HCT116 (cell line): ENCODE results near the gene MCL1. TPM values are rescaled to one million over a fixed set of nuclear protein-coding genes. Genes with fewer than 3 reads are reported as not detected.

Experiments
- ATAC-seq: fragments of 200-7000 bp; cut with Tn5 transposase; 2 replicates; pipeline ENCODE4 v1.9.1; 2020; ENCODE audit warnings: mild to moderate bottlenecking, moderate library complexity
- BruUV-seq: library from RNA; stranded (reverse); fragments of 400-500 nt; replicated peaks from 2 replicates; lab custom pipeline; 2021; lab: Mats Ljungman, UMichigan
- CTCF ChIA-PET: fragments of 300-600 bp; sonication (Branson Sonifier 250); formaldehyde crosslinking; loops from one replicate; lab custom pipeline; 2021; ENCODE audit warnings: antibody characterized with exemption; lab: Charles Lee
- POLR2A ChIA-PET: fragments of 300-600, 350-600 bp; sonication (Branson Sonifier 250); formaldehyde crosslinking; loops from one replicate; lab custom pipeline; 2021; ENCODE audit warnings: antibody characterized with exemption; lab: Charles Lee
- RAD21 ChIA-PET, 2 experiments: fragments of 300-600 bp; sonication (Branson Sonifier 250); formaldehyde crosslinking; loops; one replicate each; lab custom pipeline; 2023; ENCODE audit warnings: low total read pairs in 2 of 2; ENCODE audit not compliant: uncharacterized antibody in 2 of 2, unreplicated experiment in 2 of 2, low non-redundant PET in 1 of 2; lab: Charles Lee
- DNase-seq: peaks from one replicate; pipeline ENCODE4 v3.0.0-alpha.2; 2010; ENCODE audit warnings: low read depth, low spot score
- H2AFZ ChIP-seq: fragments of 200-600 bp; shearing (Covaris generic), sonication (generic); 2 replicates; pipeline ENCODE4 v1.6.1; 2017; ENCODE audit warnings: low read depth, mixed run types, mixed read lengths, antibody characterized with exemption, low read length; ENCODE audit not compliant: poor library complexity, severe bottlenecking
- H3K27ac ChIP-seq: 2 replicates; pipeline ENCODE4 v1.5.1; 2012; ENCODE audit warnings: low read depth, low read length
- H3K27me3 ChIP-seq: fragments of 200-600 bp; sonication (generic); 2 replicates; pipeline ENCODE4 v1.6.1; 2016; ENCODE audit warnings: mixed run types, low read length, mixed read lengths; ENCODE audit not compliant: insufficient read depth
- H3K36me3 ChIP-seq, 2 experiments: fragments of 200-500 bp in 1 of 2; fragments of 200-600 bp in 1 of 2; sonication (Bioruptor generic) in 1 of 2; sonication (generic) in 1 of 2; 2 replicates each; pipeline versions ENCODE4 v1.5.1 to v1.6.1; 2014 to 2016; ENCODE audit warnings: low read length in 2 of 2, inconsistent platforms in 1 of 2, mixed read lengths in 1 of 2, mixed run types in 1 of 2; ENCODE audit not compliant: insufficient read depth in 2 of 2, control insufficient read depth in 1 of 2
- H3K4me1 ChIP-seq, 2 experiments: fragments of 200-600 bp in 1 of 2; sonication (generic) in 1 of 2; 2 replicates each; pipeline versions ENCODE4 v1.5.1 to v1.6.1; 2012 to 2017; ENCODE audit warnings: low read length in 2 of 2, inconsistent platforms in 1 of 2, mild to moderate bottlenecking in 1 of 2, mixed read lengths in 1 of 2, mixed run types in 1 of 2, moderate library complexity in 1 of 2; ENCODE audit not compliant: insufficient read depth in 2 of 2, control insufficient read depth in 1 of 2
- H3K4me2 ChIP-seq: fragments of 200-600 bp; sonication (generic); 2 replicates; pipeline ENCODE4 v1.6.1; 2017; ENCODE audit warnings: mixed run types, low read length, mixed read lengths
- H3K4me3 ChIP-seq, 2 experiments: fragments of 200-600 bp in 1 of 2; sonication (generic) in 1 of 2; replicated peaks in 1 of 2; 2 replicates each; pipeline ENCODE4 v1.5.1; 2011 to 2016; ENCODE audit warnings: low read length in 2 of 2, control low read depth in 1 of 2, low read depth in 1 of 2, mild to moderate bottlenecking in 1 of 2, mixed read lengths in 1 of 2, mixed run types in 1 of 2
- H3K79me2 ChIP-seq: fragments of 200-600 bp; sonication (generic); 2 replicates; pipeline ENCODE4 v1.6.1; 2017; ENCODE audit warnings: mild to moderate bottlenecking, mixed run types, low read length, moderate library complexity, mixed read lengths; ENCODE audit not compliant: insufficient read depth
- H3K9ac ChIP-seq: fragments of 200-600 bp; sonication (generic); 2 replicates; pipeline ENCODE4 v1.6.1; 2016; ENCODE audit warnings: low read length, mixed read lengths
- H3K9me2 ChIP-seq: fragments of 200-600 bp; sonication (generic), shearing (Covaris generic); 2 replicates; pipeline ENCODE4 v1.6.1; 2017; ENCODE audit warnings: mixed run types, mild to moderate bottlenecking, moderate library complexity; ENCODE audit not compliant: insufficient read depth
- H3K9me3 ChIP-seq, 2 experiments: fragments of 200-500 bp in 1 of 2; fragments of 200-600 bp in 1 of 2; sonication (Bioruptor generic) in 1 of 2; sonication (generic) in 1 of 2; 2 replicates each; pipeline ENCODE4 v1.6.1; 2014 to 2017; ENCODE audit warnings: low read length in 2 of 2, mixed read lengths in 2 of 2, inconsistent platforms in 1 of 2, low read depth in 1 of 2, mild to moderate bottlenecking in 1 of 2, mixed run types in 1 of 2, moderate library complexity in 1 of 2; ENCODE audit not compliant: control insufficient read depth in 1 of 2, insufficient read depth in 1 of 2
- H4K20me1 ChIP-seq: fragments of 200-600 bp; sonication (generic), shearing (Covaris generic); 2 replicates; pipeline ENCODE4 v1.6.1; 2017; ENCODE audit warnings: mixed run types, mild to moderate bottlenecking, moderate library complexity; ENCODE audit not compliant: insufficient read depth
- ATF3 ChIP-seq: IDR thresholded peaks from 2 replicates; pipeline ENCODE4 v1.6.1; 2012
- CBX3 ChIP-seq: IDR thresholded peaks from 2 replicates; pipeline ENCODE4 v1.6.1; 2012; ENCODE audit warnings: low read depth
- CTCF ChIP-seq, 3 experiments: fragments of 200-600 bp in 1 of 3; sonication (generic) in 1 of 3; IDR thresholded peaks in 2 of 3; conservative IDR thresholded peaks in 1 of 3; 2 replicates each; pipeline ENCODE4 v1.5.1; 2012 to 2017; ENCODE audit warnings: low read depth in 2 of 3, low read length in 2 of 3, antibody characterized with exemption in 1 of 3, borderline replicate concordance in 1 of 3, control low read depth in 1 of 3, mild to moderate bottlenecking in 1 of 3, mixed read lengths in 1 of 3, mixed run types in 1 of 3, moderate library complexity in 1 of 3; ENCODE audit not compliant: insufficient read depth in 1 of 3
- EGR1 ChIP-seq: IDR thresholded peaks from 2 replicates; pipeline ENCODE4 v1.6.1; 2012; ENCODE audit warnings: low read depth
- EZH2phosphoT487 ChIP-seq: fragments of 200-600 bp; IDR thresholded peaks from 2 replicates; pipeline ENCODE4 v1.6.1; 2018; ENCODE audit warnings: antibody characterized with exemption, borderline replicate concordance
- FOSL1 ChIP-seq: IDR thresholded peaks from 2 replicates; pipeline ENCODE4 v1.6.1; 2012; ENCODE audit warnings: low read depth
- JUND ChIP-seq: IDR thresholded peaks from 2 replicates; pipeline ENCODE4 v1.6.1; 2012
- MAX ChIP-seq: IDR thresholded peaks from 2 replicates; pipeline ENCODE4 v1.6.1; 2012
- POLR2A ChIP-seq: IDR thresholded peaks from 2 replicates; pipeline ENCODE4 v1.7.0; 2011; ENCODE audit warnings: borderline replicate concordance; ENCODE audit not compliant: insufficient read depth, insufficient read length; ENCODE audit errors: extremely low read depth
- POLR2AphosphoS5 ChIP-seq: IDR thresholded peaks from 2 replicates; pipeline ENCODE4 v1.6.1; 2011; ENCODE audit warnings: mild to moderate bottlenecking, low read depth, low read length, moderate library complexity
- RAD21 ChIP-seq: IDR thresholded peaks from 2 replicates; pipeline ENCODE4 v1.6.1; 2012; ENCODE audit warnings: low read depth, mild to moderate bottlenecking
- REST ChIP-seq: IDR thresholded peaks from 2 replicates; pipeline ENCODE4 v1.6.1; 2012; ENCODE audit warnings: low read depth
- SP1 ChIP-seq: IDR thresholded peaks from 2 replicates; pipeline ENCODE4 v1.6.1; 2012; ENCODE audit warnings: low read depth
- SRF ChIP-seq: IDR thresholded peaks from 2 replicates; pipeline ENCODE4 v1.6.1; 2012; ENCODE audit warnings: low read depth
- TCF7L2 ChIP-seq: IDR thresholded peaks from 2 replicates; pipeline ENCODE4 v1.7.0; 2011; ENCODE audit warnings: borderline replicate concordance, inconsistent platforms; ENCODE audit not compliant: insufficient read depth, insufficient read length; ENCODE audit errors: extremely low read depth
- YY1 ChIP-seq: IDR thresholded peaks from 2 replicates; pipeline ENCODE4 v1.6.1; 2011; ENCODE audit warnings: low read length, low read depth, moderate library complexity, mild to moderate bottlenecking; ENCODE audit not compliant: insufficient replicate concordance; ENCODE audit errors: extremely low read depth
- ZBTB33 ChIP-seq: IDR thresholded peaks from 2 replicates; pipeline ENCODE4 v1.6.1; 2011; ENCODE audit warnings: mild to moderate bottlenecking, low read length, moderate library complexity; ENCODE audit not compliant: insufficient replicate concordance; ENCODE audit errors: extremely low read depth
- intact Hi-C: fragments of 100-400 bp; cut with micrococcal nuclease; formaldehyde crosslinking; loops from 2 replicates; pipeline ENCODE4 v1.10.0; 2022
- total RNA-seq: library from RNA; stranded (reverse); gene quantifications from one replicate; pipeline ENCODE4 v1.2.1, GENCODE V29; 2021; ENCODE audit not compliant: unreplicated experiment

MCL1 gene
- total RNA-seq, 1 experiment from 2014 or later: 146 TPM

GRCh38 chr1:150579945-150580642 lies 684 bp upstream of the MCL1 start:
- Histone ChIP-seq H3K36me3 (peaks cover 26 to 39% of the 10 kb centered on the region in 2 experiments), H3K27ac (peak overlapping the region; percentile 82), H3K9ac (peak overlapping the region; percentile 86), H3K4me3 (peak overlapping the region; percentile 51 to 80), H3K4me1 (peaks cover 26 to 42% of the 10 kb centered on the region in 2 experiments), H3K4me2 (peak overlapping the region; percentile 86), H3K9me3 (no peaks in the 10 kb centered on the region)
- no peak; the same call in 1 of the 2 replicates for ATAC-seq
- RAD21 ChIA-PET: interaction anchor here in 1 of 2 experiments (0.8 kb wide), 1 partner anchor 49 kb away, joined by 4 read pairs; the partner anchor contains the start of gene ENSA
- TF ChIP-seq ATF3 (no peak), SRF (no peak), FOSL1 (no peak), POLR2A (no peak), POLR2AphosphoS5 (no peak), SP1 (no peak), TCF7L2 (no peak), CBX3 (no peak), ZBTB33 (no peak), EGR1 (no peak), REST (no peak), MAX (no peak; the same call in 1 of the 2 replicates), JUND (no peak), YY1 (no peak), EZH2phosphoT487 (no peak), CTCF (IDR thresholded peaks at IDR 0.05 in 2 of 3, conservative IDR thresholded peaks at IDR 0.05 in 1 of 3; ENCODE audit: borderline replicate concordance in 1 of 3, insufficient read depth in 1 of 3, low read depth in 2 of 3, low read length in 2 of 3) (no peak), RAD21 (no peak)
- TF ChIP-seq, all 23 proteins: peak for 0
- Histone ChIP-seq H2AFZ (no peak overlapping the region), H3K9me2 (no peaks in the 10 kb centered on the region), H3K79me2 (peaks cover 54% of the 10 kb centered on the region), H3K27me3 (no peaks in the 10 kb centered on the region), H4K20me1 (peaks cover 39% of the 10 kb centered on the region)
- no peak for DNase-seq
- TSS peak; percentile 93 for BruUV-seq
- intact Hi-C loops: loop anchor here (2.0 to 5.0 kb wide), 3 partner anchors 41 to 397 kb away; partner anchors contain the start of gene ENSA
- POLR2A ChIA-PET: interaction anchor here (0.7 to 3.4 kb wide), 25 partner anchors 9 to 402 kb away, joined by 3 to 41 read pairs (median 5); partner anchors contain the start of genes ANXA9, ARNT, ENSA and GOLPH3L
- CTCF ChIA-PET: interaction anchor here (0.6 to 1.7 kb wide), 3 partner anchors 20 to 25 kb away, joined by 3 to 4 read pairs (median 3); no protein-coding TSS in a partner anchor
